GM23338 (cell line): Measurements from ENCODE around the gene KYNU. TPM values are rescaled to one million over a fixed set of nuclear protein-coding genes. Genes with fewer than 3 reads are reported as not detected.

Experiments used
- ATAC-seq: fragments of 200-7000 bp; cut with Tn5 transposase; 3 replicates; pipeline ENCODE4 v1.9.1; 2020
- DNase-seq: peaks from one replicate; pipeline ENCODE4 v3.0.0-alpha.2; 2015; ENCODE audit warnings: low spot score
- H2AFZ ChIP-seq: fragments of 200-600 bp; sonication (generic); 2 replicates; pipeline ENCODE4 v1.8.0; 2016; ENCODE audit warnings: antibody characterized with exemption, mild to moderate bottlenecking, moderate library complexity
- H3F3A ChIP-seq: fragments of 200-600 bp; sonication (generic); replicated peaks from 2 replicates; pipeline ENCODE4 v1.8.0; 2017; ENCODE audit warnings: antibody characterized with exemption, mixed run types, low read depth
- H3K27ac ChIP-seq: fragments of 200-600 bp; sonication (generic); 2 replicates; pipeline ENCODE4 v1.6.1; 2016; ENCODE audit warnings: low read depth
- H3K27me3 ChIP-seq: fragments of 200-600 bp; sonication (generic); 2 replicates; pipeline ENCODE4 v1.8.0; 2016; ENCODE audit warnings: mild to moderate bottlenecking, mixed run types, moderate library complexity; ENCODE audit not compliant: insufficient read depth
- H3K36me3 ChIP-seq: fragments of 200-600 bp; sonication (generic); 2 replicates; pipeline ENCODE4 v1.8.0; 2016; ENCODE audit warnings: mild to moderate bottlenecking; ENCODE audit not compliant: insufficient read depth
- H3K4me1 ChIP-seq: fragments of 200-600 bp; sonication (generic); 2 replicates; pipeline ENCODE4 v1.8.0; 2016; ENCODE audit warnings: mild to moderate bottlenecking, moderate library complexity; ENCODE audit not compliant: insufficient read depth
- H3K4me2 ChIP-seq: fragments of 200-600 bp; sonication (generic); 2 replicates; pipeline ENCODE4 v1.7.1; 2017; ENCODE audit warnings: mixed run types
- H3K4me3 ChIP-seq: fragments of 200-600 bp; sonication (generic); 2 replicates; pipeline ENCODE4 v1.6.1; 2016; ENCODE audit warnings: mixed run types
- H3K79me2 ChIP-seq: fragments of 200-600 bp; sonication (generic); replicated peaks from 2 replicates; pipeline ENCODE4 v1.8.0; 2017; ENCODE audit warnings: mild to moderate bottlenecking; ENCODE audit not compliant: insufficient read depth
- H3K9me2 ChIP-seq: fragments of 200-600 bp; sonication (generic); 2 replicates; pipeline ENCODE4 v1.8.0; 2017; ENCODE audit not compliant: insufficient read depth
- H4K20me1 ChIP-seq: fragments of 200-600 bp; sonication (generic); replicated peaks from 2 replicates; pipeline ENCODE4 v1.8.0; 2017; ENCODE audit warnings: mild to moderate bottlenecking; ENCODE audit not compliant: insufficient read depth
- H3K27ac Mint-ChIP-seq: 2 replicates; pipeline ENCODE4 v1.8.0; 2020; ENCODE audit warnings: inconsistent platforms, mild to moderate bottlenecking, moderate library complexity, mixed read lengths
- H3K27me3 Mint-ChIP-seq: 3 replicates; pipeline ENCODE4 v1.8.0; 2022; ENCODE audit warnings: low read depth, mild to moderate bottlenecking, moderate library complexity, mixed read lengths, inconsistent platforms; ENCODE audit not compliant: insufficient read depth, poor library complexity
- H3K36me3 Mint-ChIP-seq: 3 replicates; pipeline ENCODE4 v1.8.0; 2021; ENCODE audit warnings: low read depth, mild to moderate bottlenecking, inconsistent platforms, moderate library complexity, mixed read lengths
- H3K4me1 Mint-ChIP-seq: 3 replicates; pipeline ENCODE4 v1.8.0; 2020; ENCODE audit warnings: mild to moderate bottlenecking, inconsistent platforms, mixed read lengths
- H3K4me3 Mint-ChIP-seq: 3 replicates; pipeline ENCODE4 v1.8.0; 2021; ENCODE audit warnings: moderate library complexity, mild to moderate bottlenecking, inconsistent platforms, mixed read lengths
- H3K9me3 Mint-ChIP-seq: 3 replicates; pipeline ENCODE4 v1.8.0; 2020; ENCODE audit warnings: moderate library complexity, mild to moderate bottlenecking, inconsistent platforms, mixed read lengths
- CREB1 ChIP-seq: fragments of 250-450 bp; sonication (Bioruptor Pico); IDR thresholded peaks from 2 replicates; pipeline ENCODE4 v1.5.0; 2020; ENCODE audit warnings: low read depth, mild to moderate bottlenecking, moderate library complexity
- CTCF ChIP-seq, 2 experiments: fragments of 200-600 bp in 1 of 2; sonication (generic) in 1 of 2; conservative IDR thresholded peaks; 2 replicates each; pipeline versions ENCODE4 v1.5.1 to v1.6.1; 2016 to 2017; ENCODE audit warnings: antibody characterized with exemption in 2 of 2, low read depth in 2 of 2, mild to moderate bottlenecking in 2 of 2, moderate library complexity in 1 of 2
- EZH2 ChIP-seq: fragments of 200-600 bp; sonication (generic); IDR thresholded peaks from one replicate; pipeline ENCODE4 v1.8.0; 2017; ENCODE audit warnings: antibody characterized with exemption, mild to moderate bottlenecking, low read depth; ENCODE audit not compliant: unreplicated experiment
- NANOG ChIP-seq: IDR thresholded peaks from 2 replicates; pipeline ENCODE4 v1.6.1; 2016; ENCODE audit warnings: antibody characterized with exemption, borderline replicate concordance
- POLR2AphosphoS5 ChIP-seq: IDR thresholded peaks from 2 replicates; pipeline ENCODE4 v1.6.1; 2016; ENCODE audit warnings: antibody characterized with exemption, low read depth
- ZNF114 ChIP-seq: fragments of 250-450 bp; sonication (Bioruptor Pico); IDR thresholded peaks from 2 replicates; pipeline ENCODE4 v1.5.0; 2020; ENCODE audit warnings: mild to moderate bottlenecking, moderate library complexity
- ZNF331 ChIP-seq: fragments of 250-450 bp; sonication (Bioruptor Pico); IDR thresholded peaks from 2 replicates; pipeline ENCODE4 v1.5.0; 2020; ENCODE audit warnings: low read depth, mild to moderate bottlenecking, moderate library complexity
- polyA plus RNA-seq: library from polyadenylated mRNA; unstranded; fragments of >200 nt; fragmentation: Nextera tagmentation; extraction: Ambion mirVana; gene quantifications from 2 replicates; pipeline ENCODE4 v1.2.1, GENCODE V29; 2016
- total RNA-seq: library from RNA; depleted of rRNA; stranded (reverse); fragments of >200 nt; shearing (Covaris generic); gene quantifications from 2 replicates; pipeline ENCODE4 v1.2.3, GENCODE V29; 2014
- TF ChIP-seq, protein P1 (sequence below): fragments of 250-450 bp; sonication (Bioruptor Pico); IDR thresholded peaks from 2 replicates; pipeline ENCODE4 v1.5.0; 2020; ENCODE audit warnings: mild to moderate bottlenecking, moderate library complexity

Gene KYNU
- total and polyA plus RNA-seq, 2 experiments from 2014 or later: 0.03 to 0.21 TPM

DNA sequence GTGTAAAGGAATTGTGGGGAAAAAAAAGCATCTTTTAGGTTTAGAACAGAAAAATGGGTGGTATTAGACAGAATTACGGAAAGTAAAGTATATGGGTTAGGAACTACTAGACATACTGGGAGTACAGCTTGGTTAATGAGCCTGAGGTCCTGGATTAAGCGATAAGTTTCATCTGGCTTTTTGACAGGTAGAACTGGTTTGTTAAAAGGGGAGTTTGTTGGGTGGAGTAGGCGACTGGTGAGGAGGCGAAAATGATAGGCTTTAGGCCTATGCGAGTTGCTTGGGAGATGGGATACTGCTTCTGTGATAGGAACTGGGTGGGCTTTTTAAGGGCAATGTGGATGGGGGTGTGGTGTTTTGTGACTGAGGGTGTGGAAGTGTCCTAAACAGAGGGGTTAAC is 56.5 kb downstream of the KYNU start (continued):
- TF ChIP-seq, protein P1, sequence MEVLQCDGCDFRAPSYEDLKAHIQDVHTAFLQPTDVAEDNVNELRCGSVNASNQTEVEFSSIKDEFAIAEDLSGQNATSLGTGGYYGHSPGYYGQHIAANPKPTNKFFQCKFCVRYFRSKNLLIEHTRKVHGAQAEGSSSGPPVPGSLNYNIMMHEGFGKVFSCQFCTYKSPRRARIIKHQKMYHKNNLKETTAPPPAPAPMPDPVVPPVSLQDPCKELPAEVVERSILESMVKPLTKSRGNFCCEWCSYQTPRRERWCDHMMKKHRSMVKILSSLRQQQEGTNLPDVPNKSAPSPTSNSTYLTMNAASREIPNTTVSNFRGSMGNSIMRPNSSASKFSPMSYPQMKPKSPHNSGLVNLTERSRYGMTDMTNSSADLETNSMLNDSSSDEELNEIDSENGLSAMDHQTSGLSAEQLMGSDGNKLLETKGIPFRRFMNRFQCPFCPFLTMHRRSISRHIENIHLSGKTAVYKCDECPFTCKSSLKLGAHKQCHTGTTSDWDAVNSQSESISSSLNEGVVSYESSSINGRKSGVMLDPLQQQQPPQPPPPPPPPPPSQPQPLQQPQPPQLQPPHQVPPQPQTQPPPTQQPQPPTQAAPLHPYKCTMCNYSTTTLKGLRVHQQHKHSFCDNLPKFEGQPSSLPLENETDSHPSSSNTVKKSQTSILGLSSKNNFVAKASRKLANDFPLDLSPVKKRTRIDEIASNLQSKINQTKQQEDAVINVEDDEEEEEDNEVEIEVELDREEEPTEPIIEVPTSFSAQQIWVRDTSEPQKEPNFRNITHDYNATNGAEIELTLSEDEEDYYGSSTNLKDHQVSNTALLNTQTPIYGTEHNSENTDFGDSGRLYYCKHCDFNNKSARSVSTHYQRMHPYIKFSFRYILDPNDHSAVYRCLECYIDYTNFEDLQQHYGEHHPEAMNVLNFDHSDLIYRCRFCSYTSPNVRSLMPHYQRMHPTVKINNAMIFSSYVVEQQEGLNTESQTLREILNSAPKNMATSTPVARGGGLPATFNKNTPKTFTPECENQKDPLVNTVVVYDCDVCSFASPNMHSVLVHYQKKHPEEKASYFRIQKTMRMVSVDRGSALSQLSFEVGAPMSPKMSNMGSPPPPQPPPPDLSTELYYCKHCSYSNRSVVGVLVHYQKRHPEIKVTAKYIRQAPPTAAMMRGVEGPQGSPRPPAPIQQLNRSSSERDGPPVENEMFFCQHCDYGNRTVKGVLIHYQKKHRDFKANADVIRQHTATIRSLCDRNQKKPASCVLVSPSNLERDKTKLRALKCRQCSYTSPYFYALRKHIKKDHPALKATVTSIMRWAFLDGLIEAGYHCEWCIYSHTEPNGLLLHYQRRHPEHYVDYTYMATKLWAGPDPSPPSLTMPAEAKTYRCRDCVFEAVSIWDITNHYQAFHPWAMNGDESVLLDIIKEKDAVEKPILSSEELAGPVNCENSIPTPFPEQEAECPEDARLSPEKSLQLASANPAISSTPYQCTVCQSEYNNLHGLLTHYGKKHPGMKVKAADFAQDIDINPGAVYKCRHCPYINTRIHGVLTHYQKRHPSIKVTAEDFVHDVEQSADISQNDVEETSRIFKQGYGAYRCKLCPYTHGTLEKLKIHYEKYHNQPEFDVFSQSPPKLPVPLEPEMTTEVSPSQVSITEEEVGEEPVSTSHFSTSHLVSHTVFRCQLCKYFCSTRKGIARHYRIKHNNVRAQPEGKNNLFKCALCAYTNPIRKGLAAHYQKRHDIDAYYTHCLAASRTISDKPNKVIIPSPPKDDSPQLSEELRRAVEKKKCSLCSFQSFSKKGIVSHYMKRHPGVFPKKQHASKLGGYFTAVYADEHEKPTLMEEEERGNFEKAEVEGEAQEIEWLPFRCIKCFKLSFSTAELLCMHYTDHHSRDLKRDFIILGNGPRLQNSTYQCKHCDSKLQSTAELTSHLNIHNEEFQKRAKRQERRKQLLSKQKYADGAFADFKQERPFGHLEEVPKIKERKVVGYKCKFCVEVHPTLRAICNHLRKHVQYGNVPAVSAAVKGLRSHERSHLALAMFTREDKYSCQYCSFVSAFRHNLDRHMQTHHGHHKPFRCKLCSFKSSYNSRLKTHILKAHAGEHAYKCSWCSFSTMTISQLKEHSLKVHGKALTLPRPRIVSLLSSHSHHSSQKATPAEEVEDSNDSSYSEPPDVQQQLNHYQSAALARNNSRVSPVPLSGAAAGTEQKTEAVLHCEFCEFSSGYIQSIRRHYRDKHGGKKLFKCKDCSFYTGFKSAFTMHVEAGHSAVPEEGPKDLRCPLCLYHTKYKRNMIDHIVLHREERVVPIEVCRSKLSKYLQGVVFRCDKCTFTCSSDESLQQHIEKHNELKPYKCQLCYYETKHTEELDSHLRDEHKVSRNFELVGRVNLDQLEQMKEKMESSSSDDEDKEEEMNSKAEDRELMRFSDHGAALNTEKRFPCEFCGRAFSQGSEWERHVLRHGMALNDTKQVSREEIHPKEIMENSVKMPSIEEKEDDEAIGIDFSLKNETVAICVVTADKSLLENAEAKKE: no peak

- Histone ChIP-seq H2AFZ (no peak overlapping the region), H3K4me1 (no peaks in the 10 kb centered on the region), H3K4me2 (no peak overlapping the region), H4K20me1 (no peaks in the 10 kb centered on the region), H3K4me3 (no peak overlapping the region), H3K79me2 (no peaks in the 10 kb centered on the region), H3F3A (no peaks in the 10 kb centered on the region), H3K36me3 (no peaks in the 10 kb centered on the region), H3K27me3 (no peaks in the 10 kb centered on the region), H3K9me2 (peaks cover 14% of the 10 kb centered on the region), H3K27ac (no peak overlapping the region)
- H3K4me3 Mint-ChIP-seq: no peak overlapping the region
- no peak for DNase-seq
- H3K27me3 Mint-ChIP-seq: no peaks in the 10 kb centered on the region
- ATAC-seq: no peak
- H3K9me3 Mint-ChIP-seq: no peaks in the 10 kb centered on the region
- peaks cover under 1% of the 10 kb centered on the region for H3K4me1 Mint-ChIP-seq
- H3K27ac Mint-ChIP-seq: no peak overlapping the region
- no peaks in the 10 kb centered on the region for H3K36me3 Mint-ChIP-seq
- TF ChIP-seq POLR2AphosphoS5 (no peak), NANOG (no peak), ZNF331 (no peak), CREB1 (CRISPR knock-in tag) (no peak), ZNF114 (CRISPR knock-in tag) (no peak), EZH2 (no peak), CTCF (conservative IDR thresholded peaks at IDR 0.05; ENCODE audit: low read depth in 2 of 2) (no peak)
- TF ChIP-seq, protein P1: no peak
Measured at GRCh38 chr2:142935563-142936089, 58.2 kb downstream of the KYNU start.
